ENCODE measurements around the gene KRT71. TPM values are rescaled to one million over a fixed set of nuclear protein-coding genes. Genes with fewer than 3 reads are reported as not detected.

Gene KRT71
- total RNA-seq, 2 donors from 2014 or later: not detected

GRCh38 chr12:52494518-52494917 lies 58.4 kb downstream of the KRT71 start:
- H3K4me3 Mint-ChIP-seq: no peak overlapping the region

GRCh38 chr12:52494100-52494499 lies 58.8 kb downstream of the KRT71 start:
- H3K36me3 Mint-ChIP-seq (ENCODE audit: low read depth): no peaks in the 10 kb centered on the region
- no peaks in the 10 kb centered on the region for H3K36me3 ChIP-seq (ENCODE audit: control insufficient read depth, insufficient read depth, low read length)
- 100% methylated on average over 1 of the region's 1 CpG for WGBS, 2 experiments (ENCODE audit: insufficient coverage in 1 of 2, insufficient read length in 1 of 2)
- no peak for DNase-seq
- H3K4me1 ChIP-seq (ENCODE audit: control insufficient read depth, insufficient read depth, low read length): peaks cover 19% of the 10 kb centered on the region
- no peak overlapping the region for H3K27ac Mint-ChIP-seq
- no peak overlapping the region for H3K4me3 ChIP-seq (ENCODE audit: low read length)
- H3K9me3 Mint-ChIP-seq: peaks cover 2% of the 10 kb centered on the region
- H3K27ac ChIP-seq (ENCODE audit: low read depth, low read length): no peak overlapping the region
- TF ChIP-seq, protein P1, sequence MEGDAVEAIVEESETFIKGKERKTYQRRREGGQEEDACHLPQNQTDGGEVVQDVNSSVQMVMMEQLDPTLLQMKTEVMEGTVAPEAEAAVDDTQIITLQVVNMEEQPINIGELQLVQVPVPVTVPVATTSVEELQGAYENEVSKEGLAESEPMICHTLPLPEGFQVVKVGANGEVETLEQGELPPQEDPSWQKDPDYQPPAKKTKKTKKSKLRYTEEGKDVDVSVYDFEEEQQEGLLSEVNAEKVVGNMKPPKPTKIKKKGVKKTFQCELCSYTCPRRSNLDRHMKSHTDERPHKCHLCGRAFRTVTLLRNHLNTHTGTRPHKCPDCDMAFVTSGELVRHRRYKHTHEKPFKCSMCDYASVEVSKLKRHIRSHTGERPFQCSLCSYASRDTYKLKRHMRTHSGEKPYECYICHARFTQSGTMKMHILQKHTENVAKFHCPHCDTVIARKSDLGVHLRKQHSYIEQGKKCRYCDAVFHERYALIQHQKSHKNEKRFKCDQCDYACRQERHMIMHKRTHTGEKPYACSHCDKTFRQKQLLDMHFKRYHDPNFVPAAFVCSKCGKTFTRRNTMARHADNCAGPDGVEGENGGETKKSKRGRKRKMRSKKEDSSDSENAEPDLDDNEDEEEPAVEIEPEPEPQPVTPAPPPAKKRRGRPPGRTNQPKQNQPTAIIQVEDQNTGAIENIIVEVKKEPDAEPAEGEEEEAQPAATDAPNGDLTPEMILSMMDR (conservative IDR thresholded peaks at IDR 0.05): no peak
- H3K4me3 Mint-ChIP-seq: no peak overlapping the region
- H3K4me1 Mint-ChIP-seq: peaks cover 35% of the 10 kb centered on the region
- H3K9ac ChIP-seq (ENCODE audit: extremely low read depth, low read length, poor library complexity, severe bottlenecking): no peak overlapping the region
- H3K27me3 ChIP-seq (ENCODE audit: control insufficient read depth, insufficient read depth, low read length, poor library complexity, severe bottlenecking): no peaks in the 10 kb centered on the region
- H3K27me3 Mint-ChIP-seq (ENCODE audit: insufficient read depth): peaks cover 14% of the 10 kb centered on the region
- no peaks in the 10 kb centered on the region for H3K9me3 ChIP-seq (ENCODE audit: control insufficient read depth, low read length)

More at GRCh38 chr12:52494518-52494917, 58.4 kb downstream of the KRT71 start:
- no peak overlapping the region for H3K4me3 ChIP-seq (ENCODE audit: low read length)
- no peak overlapping the region for H3K9ac ChIP-seq (ENCODE audit: extremely low read depth, low read length, poor library complexity, severe bottlenecking)
- Mint-ChIP-seq H3K27me3 (ENCODE audit: insufficient read depth) (peaks cover 14% of the 10 kb centered on the region), H3K9me3 (peaks cover 2% of the 10 kb centered on the region), H3K36me3 (ENCODE audit: low read depth) (no peaks in the 10 kb centered on the region), H3K4me1 (peaks cover 35% of the 10 kb centered on the region), H3K27ac (no peak overlapping the region)
- TF ChIP-seq, protein P1 (conservative IDR thresholded peaks at IDR 0.05): no peak
- H3K4me1 ChIP-seq (ENCODE audit: control insufficient read depth, insufficient read depth, low read length): peaks cover 19% of the 10 kb centered on the region
- no peaks in the 10 kb centered on the region for H3K36me3 ChIP-seq (ENCODE audit: control insufficient read depth, insufficient read depth, low read length)
- DNase-seq: no peak
- peaks cover 3% of the 10 kb centered on the region for H3K9me3 ChIP-seq (ENCODE audit: control insufficient read depth, low read length)
- H3K27me3 ChIP-seq (ENCODE audit: control insufficient read depth, insufficient read depth, low read length, poor library complexity, severe bottlenecking): no peaks in the 10 kb centered on the region
- WGBS, 2 experiments (ENCODE audit: insufficient coverage in 1 of 2, insufficient read length in 1 of 2): 71 to 81% methylated on average over 3 to 4 of the region's 4 CpGs
- H3K27ac ChIP-seq (ENCODE audit: low read depth, low read length): no peak overlapping the region

Other genes with a start within 250 kb of the KRT71 start
- not detected for gene KRT83, start 231.7 kb downstream of the KRT71 start, total RNA-seq
- not detected for gene KRT85, start 185.7 kb downstream of the KRT71 start, total RNA-seq
- gene KRT84, start 167.5 kb downstream of the KRT71 start, total RNA-seq: not detected
- gene KRT82, start 146.8 kb downstream of the KRT71 start, total RNA-seq: not detected
- gene KRT75, start 118.8 kb downstream of the KRT71 start, total RNA-seq: not detected
- not detected for gene KRT6B, start 101.0 kb downstream of the KRT71 start, total RNA-seq
- gene KRT6C, start 79.3 kb downstream of the KRT71 start, total RNA-seq: not detected
- gene KRT6A, start 59.9 kb downstream of the KRT71 start, total RNA-seq: not detected
- gene KRT5, start 32.8 kb downstream of the KRT71 start, total RNA-seq: not detected
- gene KRT74, start 20.7 kb upstream of the KRT71 start, total RNA-seq: not detected
- gene KRT72, start 48.3 kb upstream of the KRT71 start, total RNA-seq: not detected
- not detected for gene KRT73, start 65.4 kb upstream of the KRT71 start, total RNA-seq
- gene KRT2, start 99.1 kb upstream of the KRT71 start, total RNA-seq: not detected
- not detected for gene KRT1, start 127.3 kb upstream of the KRT71 start, total RNA-seq
- not detected for gene KRT77, start 150.4 kb upstream of the KRT71 start, total RNA-seq
- gene KRT76, start 224.2 kb upstream of the KRT71 start, total RNA-seq: not detected
- gene KRT3, start 243.0 kb upstream of the KRT71 start, total RNA-seq: not detected